Jurkat, Clone E6-1 (cell line): ENCODE measurements around the gene SERPINE2.
"Not testable (repeated sequence)": the region's sequence is repeated elsewhere in the genome, so short reads cannot be mapped to it uniquely, and the experiment has no call there.

Source experiments
- DNase-seq: peaks from one replicate; pipeline ENCODE4 v3.0.0-alpha.2; 2011; ENCODE audit warnings: low read depth, low spot score
- H3K4me3 ChIP-seq: 2 replicates; pipeline ENCODE4 v1.5.1; 2011; ENCODE audit warnings: mild to moderate bottlenecking, low read length, control low read depth, moderate library complexity

SERPINE2 gene

DNA sequence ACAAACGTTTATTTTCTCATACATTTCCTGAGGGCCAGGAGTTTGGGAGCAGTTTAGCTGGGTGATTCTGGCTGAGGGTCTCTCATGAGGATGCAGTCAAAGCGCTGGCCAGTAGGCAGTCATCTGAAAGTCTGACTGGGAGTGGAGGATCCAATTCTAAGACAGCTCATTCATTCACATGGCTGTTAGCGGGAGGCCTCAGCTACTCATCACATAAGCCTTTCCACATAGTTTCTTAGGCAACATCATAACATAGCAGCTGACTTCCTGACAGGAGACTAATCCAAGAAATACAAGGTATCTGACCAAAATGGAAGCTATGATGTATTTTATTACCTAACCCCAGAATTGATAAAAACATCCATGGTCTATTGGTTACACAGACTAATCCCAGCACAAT is 84.7 kb downstream of the SERPINE2 start:
- DNase-seq: no peak
- H3K4me3 ChIP-seq: no peak overlapping the region

GRCh38 chr2:223952280-223952968 is 86.7 kb downstream of the SERPINE2 start:
- no peak overlapping the region for H3K4me3 ChIP-seq

DNA sequence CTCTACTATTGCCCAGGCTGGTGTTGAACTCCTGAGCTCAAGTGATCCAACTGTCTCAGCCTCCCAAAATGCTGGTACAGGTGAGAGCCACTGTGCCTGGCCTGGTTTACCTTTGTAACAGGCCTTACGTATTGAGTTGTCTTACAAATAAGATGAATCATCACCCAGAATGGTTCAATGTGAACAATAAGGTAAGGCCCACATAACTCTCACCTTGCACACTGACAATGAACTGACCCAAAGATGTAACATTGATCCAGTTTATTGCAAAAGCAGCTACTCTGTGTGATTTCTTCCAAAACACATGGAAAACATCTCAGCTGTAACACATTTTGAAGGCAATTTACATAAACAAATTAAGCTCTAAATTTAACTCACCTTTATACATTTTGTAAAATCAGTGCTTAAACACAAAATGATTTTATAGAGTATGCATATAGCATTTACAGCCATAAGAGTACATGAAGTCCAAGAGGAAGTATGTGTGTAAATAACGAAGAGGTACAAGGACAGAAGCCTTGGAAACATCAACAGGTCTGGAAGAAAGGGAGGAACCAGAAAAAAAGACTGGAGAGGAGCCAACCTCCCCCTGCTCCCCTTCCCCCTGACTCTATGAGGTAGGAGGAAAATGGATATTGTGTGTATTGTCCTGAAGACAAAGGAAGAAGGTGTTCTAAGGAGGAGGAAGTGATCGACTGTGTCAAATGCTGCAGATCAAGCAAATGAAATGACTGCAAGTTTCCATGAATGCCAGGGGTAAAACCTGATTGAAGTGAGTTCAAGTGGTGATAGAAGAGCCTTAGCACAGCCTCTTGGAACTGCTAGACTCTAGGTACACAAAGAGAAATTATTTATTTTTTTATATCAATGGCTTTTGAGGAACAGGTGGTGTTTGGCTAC is 88.4 kb downstream of the SERPINE2 start:
- no peak for DNase-seq
- H3K4me3 ChIP-seq: no peak overlapping the region

More at GRCh38 chr2:223952280-223952968, 86.7 kb downstream of the SERPINE2 start:
- no peak for DNase-seq

DNA sequence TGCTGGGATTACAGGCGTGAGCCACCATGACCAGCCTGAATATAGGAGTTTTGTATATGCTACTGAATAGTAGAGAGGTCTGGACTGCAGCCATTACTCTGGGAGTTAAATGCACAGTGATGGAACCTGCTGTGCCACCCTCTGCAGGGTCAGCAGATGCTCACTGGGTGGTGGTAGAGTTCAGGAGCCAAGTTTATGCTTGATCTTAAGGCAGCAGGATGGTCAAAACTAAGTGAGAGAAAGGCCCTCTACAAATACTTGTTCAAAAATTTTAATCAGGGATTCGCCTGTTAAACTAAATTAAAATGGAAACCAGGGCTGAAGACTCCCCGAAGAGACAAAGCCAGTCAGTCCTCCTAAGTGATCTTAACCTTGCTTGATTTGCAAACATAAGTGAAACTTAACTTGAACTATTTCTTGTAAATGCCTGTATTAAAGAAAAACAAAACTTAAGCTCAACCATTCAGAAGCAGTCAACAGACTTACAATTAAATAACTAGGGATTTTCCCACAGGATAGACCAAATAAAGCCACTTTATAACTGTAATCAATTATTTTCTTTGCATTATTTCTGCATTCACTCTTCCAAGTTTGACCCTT is 89.7 kb downstream of the SERPINE2 start:
- no peak overlapping the region for H3K4me3 ChIP-seq
- DNase-seq: no peak

DNA sequence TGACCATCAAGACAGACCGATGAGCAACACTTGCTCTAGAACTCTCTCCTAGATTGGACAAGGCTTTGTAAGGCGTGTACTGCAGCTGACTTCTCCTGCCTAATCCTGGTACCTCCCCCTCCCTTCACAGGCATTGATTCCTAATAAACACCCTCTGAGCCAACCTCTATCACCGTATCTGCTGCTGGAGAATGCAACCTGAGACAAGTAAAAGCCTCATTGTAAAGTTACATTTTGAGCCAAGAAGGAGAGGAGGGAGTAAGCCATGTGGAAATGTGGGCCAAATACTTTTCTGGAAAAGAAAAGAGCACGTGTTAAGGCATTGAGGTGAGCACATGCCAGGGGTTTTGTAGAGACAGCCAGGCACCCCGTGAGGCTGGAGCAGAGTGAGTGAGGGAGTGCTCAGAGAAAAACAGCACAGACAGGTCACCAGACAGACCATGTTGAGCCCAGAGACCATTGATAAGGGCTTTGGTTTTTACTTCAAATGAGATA is 91.3 kb downstream of the SERPINE2 start:
- H3K4me3 ChIP-seq: no peak overlapping the region
- no peak for DNase-seq

GRCh38 chr2:223945755-223946154 is 93.3 kb downstream of the SERPINE2 start:
- H3K4me3 ChIP-seq: peak overlapping the region; percentile 70
- no peak for DNase-seq

DNA sequence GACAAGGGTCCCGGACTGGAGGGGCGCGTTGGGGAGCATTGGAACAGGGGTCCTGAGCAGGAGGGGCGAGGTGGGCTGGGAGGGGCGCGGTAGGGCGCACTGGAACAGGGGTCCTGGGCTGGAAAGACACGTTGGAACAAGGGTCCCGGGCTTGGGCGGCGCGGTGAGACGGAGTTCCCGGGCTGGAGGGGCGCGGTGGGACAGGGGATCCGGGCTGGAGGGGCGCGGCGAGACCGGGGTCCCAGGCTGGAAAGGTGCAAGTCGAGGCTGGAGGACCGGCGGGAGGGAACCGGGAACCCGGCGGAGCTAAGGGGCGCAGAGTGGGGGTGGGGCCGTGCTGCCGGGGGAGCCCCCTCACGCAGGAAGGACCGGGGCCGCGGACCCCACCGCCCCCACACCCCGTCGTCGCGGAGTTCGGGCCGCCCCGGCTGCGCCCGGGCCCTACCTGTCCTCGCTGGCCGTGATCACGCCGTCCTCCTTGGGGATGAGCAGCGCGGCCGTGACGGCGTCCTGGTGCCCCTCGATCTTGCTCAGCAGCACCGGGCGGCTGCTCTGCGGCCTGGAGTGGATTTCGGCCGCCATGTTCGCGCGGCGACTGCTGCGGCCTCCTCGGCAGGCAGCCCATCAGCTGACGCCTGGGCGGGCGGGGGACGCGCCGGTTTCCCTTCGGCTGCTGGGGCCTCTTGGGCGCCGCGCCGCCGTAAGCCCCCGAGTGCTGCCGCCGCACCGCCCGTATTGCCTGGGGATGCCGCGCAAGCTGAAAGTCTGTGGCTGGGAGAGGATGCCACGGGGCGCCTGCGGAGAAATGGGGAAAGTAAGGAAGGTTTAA is 94.2 kb downstream of the SERPINE2 start, which contains the start of gene WDFY1:
TSS of gene WDFY1 (minus strand) at position 633 of the 829 bp plus-strand sequence. CDS start at position 582, 51 bp downstream.
- H3K4me3 ChIP-seq: peak within 1 kb of the TSS; percentile 70
- peak; percentile 58 for DNase-seq

- no peak for DNase-seq
These were observed 94.9 kb downstream of the SERPINE2 start for GRCh38 chr2:223944166-223944702.

DNA sequence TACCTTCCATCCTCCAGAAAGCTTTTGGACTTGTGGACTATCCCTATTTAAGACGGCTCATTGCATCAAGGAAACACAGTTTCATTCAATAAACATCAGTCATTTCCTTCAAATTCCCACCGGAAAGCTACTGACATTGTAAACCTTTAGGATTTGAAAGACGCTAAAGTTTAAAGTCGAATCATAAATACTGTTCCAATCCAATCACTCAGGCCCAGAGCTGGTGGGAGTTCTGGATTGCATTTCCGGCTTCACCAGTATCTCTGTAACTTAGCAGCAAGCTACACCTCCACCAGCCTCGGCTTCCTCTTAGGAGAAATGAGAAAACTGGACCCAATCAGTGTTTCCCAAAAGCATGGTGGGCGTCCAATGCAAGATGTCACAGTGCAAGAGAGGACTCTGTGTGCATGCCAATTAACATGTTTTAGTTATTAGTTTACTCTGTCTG is 95.5 kb downstream of the SERPINE2 start:
- DNase-seq: no peak
- no peak overlapping the region for H3K4me3 ChIP-seq

More at GRCh38 chr2:223944166-223944702, 94.9 kb downstream of the SERPINE2 start:
- H3K4me3 ChIP-seq: peak overlapping the region; percentile 70

DNA sequence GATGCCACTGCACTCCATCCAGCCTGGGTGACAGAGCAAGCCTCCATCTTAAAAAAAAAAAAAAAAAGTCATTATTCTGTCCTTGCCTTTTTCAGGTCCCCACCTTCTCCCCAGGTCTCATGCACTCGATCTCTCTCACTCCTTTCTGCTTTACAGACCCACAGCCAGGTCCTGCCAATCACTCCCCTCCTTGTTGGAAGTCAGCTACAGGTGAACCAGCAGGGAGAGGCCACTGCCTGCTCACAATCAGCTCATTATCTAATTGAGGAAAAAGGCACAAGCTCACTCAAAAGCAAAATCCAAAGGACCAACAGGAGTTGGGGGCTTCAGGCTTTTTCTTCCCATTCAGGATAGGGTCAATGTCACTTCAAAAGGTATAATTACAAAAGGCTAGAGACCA is 96.0 kb downstream of the SERPINE2 start:
- H3K4me3 ChIP-seq: no peak overlapping the region
- DNase-seq: no peak

DNA sequence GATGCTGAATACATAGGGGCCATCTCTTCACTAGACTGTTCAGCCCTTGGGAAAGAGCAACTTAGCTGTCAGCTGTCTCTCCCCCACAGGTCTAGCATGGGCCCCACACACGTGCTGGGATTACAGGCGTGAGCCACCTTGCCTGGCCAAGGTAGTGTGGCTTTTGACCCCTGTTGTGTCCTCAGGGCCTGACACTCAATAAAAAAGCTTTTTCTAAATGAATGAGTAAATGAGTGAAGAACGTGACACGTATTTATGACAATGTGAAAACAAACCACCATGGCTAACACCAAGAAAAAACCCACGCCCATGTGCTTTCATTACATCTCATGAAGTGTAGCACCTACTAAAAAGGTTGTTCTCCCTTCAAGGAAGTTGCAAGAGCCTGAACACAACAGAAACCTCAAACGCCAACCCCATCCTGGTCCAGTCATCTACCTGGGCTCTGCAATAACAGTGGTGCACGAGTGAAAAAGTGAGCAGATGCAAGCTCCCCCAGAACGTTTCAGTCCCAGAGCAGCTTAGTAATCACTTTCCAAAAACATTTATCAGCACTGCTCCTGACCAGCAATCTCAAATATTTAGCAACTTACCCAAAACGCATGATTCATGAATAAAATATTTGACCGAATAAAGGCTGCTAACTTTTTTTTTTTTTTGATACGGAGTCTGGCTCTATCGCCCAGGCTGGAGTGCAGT is 97.4 kb downstream of the SERPINE2 start:
- DNase-seq: no peak
- no peak overlapping the region for H3K4me3 ChIP-seq

- not testable (repeated sequence) for H3K4me3 ChIP-seq, DNase-seq
These were observed 99.6 kb downstream of the SERPINE2 start for GRCh38 chr2:223939438-223939837.

- DNase-seq: no peak
- no peak overlapping the region for H3K4me3 ChIP-seq
These were observed 101.6 kb downstream of the SERPINE2 start for GRCh38 chr2:223937535-223937934.

DNA sequence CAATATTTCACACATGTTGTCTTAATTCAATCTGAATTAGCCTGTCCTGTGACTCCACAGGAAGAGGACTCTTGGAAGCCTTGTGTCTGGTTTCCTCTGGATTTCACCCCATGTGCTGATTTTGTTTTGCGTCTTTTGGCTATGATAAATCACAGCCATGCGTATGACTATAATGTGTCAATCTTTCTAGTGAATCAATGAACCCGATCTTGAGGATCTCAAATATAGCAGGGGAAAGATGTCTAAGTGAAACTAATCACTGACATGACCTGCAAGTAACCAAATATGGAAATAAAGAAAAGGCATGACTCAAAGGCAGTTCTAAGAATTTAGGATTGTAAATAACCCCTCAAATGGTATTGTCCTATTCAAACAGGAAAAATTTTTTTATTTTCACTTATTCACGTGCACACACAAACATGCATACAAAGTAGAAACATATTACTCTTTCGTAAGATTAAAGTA is 102.2 kb downstream of the SERPINE2 start:
- no peak overlapping the region for H3K4me3 ChIP-seq
- no peak for DNase-seq

- DNase-seq: no peak
- no peak overlapping the region for H3K4me3 ChIP-seq
These were observed 103.5 kb downstream of the SERPINE2 start for GRCh38 chr2:223935459-223936125.

DNA sequence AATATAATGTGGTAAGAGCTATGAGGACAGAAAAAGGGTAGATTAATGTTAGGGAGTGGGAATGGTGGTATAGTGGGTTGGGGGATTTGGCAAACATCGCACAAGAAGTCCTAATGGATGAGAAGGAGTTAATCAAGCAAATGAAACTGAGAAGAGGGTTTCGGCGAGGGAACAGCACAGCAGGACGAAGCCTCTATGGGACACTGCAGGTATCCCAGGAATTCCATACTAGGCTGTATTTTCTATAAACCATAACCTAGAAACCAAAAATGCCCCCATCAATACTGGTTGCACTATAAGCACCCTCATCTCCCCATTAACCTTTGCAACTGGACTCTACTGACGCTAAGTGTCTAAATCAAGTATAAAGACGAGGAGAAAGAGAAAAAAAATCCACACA is 104.2 kb downstream of the SERPINE2 start:
- DNase-seq: no peak
- H3K4me3 ChIP-seq: no peak overlapping the region
